B cell (primary cell): ENCODE measurements around the gene GPC4. TPM values are rescaled to one million over a fixed set of nuclear protein-coding genes. Genes with fewer than 3 reads are reported as not detected.

ENCODE experiments used
- ATAC-seq: fragments of 200-7000 bp; cut with Tn5 transposase; one replicate; pipeline ENCODE4 v1.10.0; 2021; ENCODE audit warnings: low read depth, mild to moderate bottlenecking, moderate number of reproducible peaks, moderate library complexity
- CTCF ChIA-PET: fragments of 350-600 bp; sonication (Branson Sonifier 250); formaldehyde crosslinking; loops from one replicate; lab custom pipeline; 2021; ENCODE audit warnings: antibody characterized with exemption, inconsistent platforms; lab: Charles Lee
- POLR2A ChIA-PET: fragments of 350-600 bp; sonication (Branson Sonifier 250); formaldehyde crosslinking; loops from one replicate; lab custom pipeline; 2021; ENCODE audit warnings: antibody characterized with exemption; lab: Charles Lee
- DNase-seq: peaks from one replicate; pipeline ENCODE4 v3.0.0; 2013
- H2AFZ ChIP-seq: 2 replicates; pipeline ENCODE4 v1.6.1; 2012; ENCODE audit warnings: mild to moderate bottlenecking, low read depth, low read length; ENCODE audit not compliant: insufficient read depth, poor library complexity, severe bottlenecking
- H3K27ac ChIP-seq, 2 donors: 1 replicate in 1 of 2; 2 replicates in 1 of 2; pipeline ENCODE4 v1.5.1; 2012 to 2013; ENCODE audit warnings: low read length in 2 of 2, mild to moderate bottlenecking in 2 of 2, moderate library complexity in 1 of 2
- H3K27me3 ChIP-seq, 4 experiments: fragments of 200-600 bp in 1 of 4; sonication (generic) in 1 of 4; replicated peaks in 1 of 4; 1 replicate in 2 of 4; 2 replicates in 2 of 4; pipeline versions ENCODE4 v1.6.1 to v1.7.0; 2013 to 2016; ENCODE audit warnings: low read length in 3 of 4, mild to moderate bottlenecking in 2 of 4, mixed read lengths in 1 of 4, moderate library complexity in 1 of 4; ENCODE audit not compliant: insufficient read depth in 4 of 4, control insufficient read depth in 3 of 4; ENCODE audit errors: control extremely low read depth in 1 of 4
- H3K36me3 ChIP-seq, 2 experiments: replicated peaks in 1 of 2; 1 replicate in 1 of 2; 2 replicates in 1 of 2; pipeline versions ENCODE4 v1.6.1 to v1.7.1; 2013; ENCODE audit warnings: low read length in 1 of 2; ENCODE audit not compliant: insufficient read depth in 2 of 2, control insufficient read depth in 1 of 2; ENCODE audit errors: control extremely low read depth in 1 of 2, extremely low read depth in 1 of 2
- H3K4me1 ChIP-seq, 2 donors: fragments of 200-600 bp in 1 of 2; sonication (generic) in 1 of 2; 1 replicate in 1 of 2; 2 replicates in 1 of 2; pipeline versions ENCODE4 v1.5.1 to v1.6.1; 2013 to 2017; ENCODE audit warnings: low read length in 2 of 2; ENCODE audit not compliant: control insufficient read depth in 2 of 2, insufficient read depth in 2 of 2
- H3K4me2 ChIP-seq: replicated peaks from 2 replicates; pipeline ENCODE3; 2012; ENCODE audit warnings: mild to moderate bottlenecking, low read depth, low read length; ENCODE audit not compliant: poor library complexity, severe bottlenecking
- H3K4me3 ChIP-seq, 5 experiments: fragments of 200-600 bp in 1 of 5; sonication (generic) in 1 of 5; 1 replicate in 3 of 5; 2 replicates in 2 of 5; pipeline versions ENCODE4 v1.5.1 to v1.7.0; 2011 to 2016; ENCODE audit warnings: low read length in 4 of 5, mild to moderate bottlenecking in 4 of 5, low read depth in 2 of 5, control low read depth in 1 of 5, moderate library complexity in 1 of 5; ENCODE audit not compliant: insufficient read depth in 1 of 5; ENCODE audit errors: control extremely low read depth in 1 of 5, extremely low read depth in 1 of 5
- H3K79me2 ChIP-seq: fragments of 200-600 bp; sonication (generic); one replicate; pipeline ENCODE4 v1.6.0; 2016; ENCODE audit warnings: low read length; ENCODE audit not compliant: control insufficient read depth, insufficient read depth
- H3K9ac ChIP-seq: fragments of 200-600 bp; sonication (generic); 2 replicates; pipeline ENCODE4 v1.6.1; 2017; ENCODE audit warnings: mild to moderate bottlenecking, low read length, moderate library complexity
- H3K9me3 ChIP-seq, 3 donors: one replicate each; pipeline versions ENCODE4 v1.6.1 to v1.7.1; 2013; ENCODE audit warnings: low read length in 2 of 3; ENCODE audit not compliant: control insufficient read depth in 2 of 3, insufficient read depth in 1 of 3; ENCODE audit errors: control extremely low read depth in 1 of 3
- H4K20me1 ChIP-seq: 2 replicates; pipeline ENCODE4 v1.6.0; 2012; ENCODE audit warnings: mild to moderate bottlenecking, low read length; ENCODE audit not compliant: insufficient read depth, control insufficient read depth, poor library complexity, severe bottlenecking
- H3K27ac Mint-ChIP-seq: one replicate; pipeline ENCODE4 v1.8.0; 2021; ENCODE audit warnings: mixed read lengths
- H3K27me3 Mint-ChIP-seq: one replicate; pipeline ENCODE4 v1.8.0; 2021; ENCODE audit warnings: mixed read lengths
- H3K4me1 Mint-ChIP-seq: one replicate; pipeline ENCODE4 v1.8.0; 2021; ENCODE audit warnings: mixed read lengths
- H3K4me3 Mint-ChIP-seq: one replicate; pipeline ENCODE4 v1.8.0; 2021; ENCODE audit warnings: mixed read lengths
- H3K9me3 Mint-ChIP-seq: one replicate; pipeline ENCODE4 v1.8.0; 2022; ENCODE audit warnings: mixed read lengths; ENCODE audit not compliant: insufficient read depth
- EZH2 ChIP-seq: IDR thresholded peaks from 2 replicates; pipeline ENCODE4 v1.6.1; 2012; ENCODE audit warnings: borderline replicate concordance, low read depth, mild to moderate bottlenecking, moderate library complexity, low read length; ENCODE audit not compliant: insufficient read depth, poor library complexity, severe bottlenecking
- WGBS: methylation state at CpG from one replicate; pipeline ENCODE4 v1.1.5; 2013; ENCODE audit warnings: missing lambda C conversion rate; ENCODE audit not compliant: insufficient coverage; 5-methylcytosine and 5-hydroxymethylcytosine counted together
- intact Hi-C: fragments of 100-400 bp; cut with micrococcal nuclease; formaldehyde crosslinking; loops from one replicate; pipeline ENCODE4 v1.10.0; 2022
- polyA plus RNA-seq: library from polyadenylated mRNA; depleted of rRNA; stranded (reverse); fragments of >200 nt; gene quantifications from 2 replicates; pipeline ENCODE4 v1.2.3, GENCODE V29; 2012
- total RNA-seq, 2 donors: library from RNA; stranded (reverse); fragments of 120-200 nt in 1 of 2; gene quantifications; 1 replicate in 1 of 2; 2 replicates in 1 of 2; pipeline versions ENCODE4 v1.2.3 to v1.2.4, GENCODE V29; 2013 to 2022
- TF ChIP-seq, protein P1 (sequence below): fragments of 200-600 bp; IDR thresholded peaks from one replicate; pipeline ENCODE4 v1.8.0; 2022; ENCODE audit warnings: antibody characterized with exemption, mild to moderate bottlenecking

Gene GPC4
- total and polyA plus RNA-seq, 2 donors (not counting 1 experiment from before 2014, with no cell fraction given) = 0.30 to 0.47 TPM

DNA sequence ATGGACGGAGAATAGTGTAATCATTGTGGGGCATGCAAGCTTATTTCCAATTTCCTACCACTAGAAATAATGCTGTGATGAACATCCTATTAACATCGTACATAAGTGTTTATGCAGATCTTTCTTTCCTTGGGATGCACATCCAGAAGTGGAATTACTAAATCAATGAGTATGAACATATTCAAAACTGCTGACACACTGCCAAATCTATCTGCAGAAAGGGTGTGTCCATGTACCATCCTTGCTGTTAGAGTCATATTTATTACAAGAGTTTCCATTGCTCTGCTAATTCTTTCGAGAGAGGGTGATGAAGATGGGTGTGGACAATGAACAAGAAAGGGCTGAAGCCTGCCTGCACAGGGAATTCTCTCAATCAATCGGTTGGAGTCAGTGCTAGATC, 82.6 kb downstream of the GPC4 start:
- ATAC-seq (no peak), DNase-seq (no peak)
- POLR2A ChIA-PET = no interaction called here
- Mint-ChIP-seq H3K4me3 (no peak overlapping the region), H3K4me1 (no peaks in the 10 kb centered on the region), H3K9me3 (no peaks in the 10 kb centered on the region), H3K27me3 (no peaks in the 10 kb centered on the region), H3K27ac (no peak overlapping the region)
- no peak overlapping the region for H3K4me2 ChIP-seq
- no peaks in the 10 kb centered on the region for H3K79me2 ChIP-seq
- CTCF ChIA-PET = no interaction called here
- TF ChIP-seq, protein P1, sequence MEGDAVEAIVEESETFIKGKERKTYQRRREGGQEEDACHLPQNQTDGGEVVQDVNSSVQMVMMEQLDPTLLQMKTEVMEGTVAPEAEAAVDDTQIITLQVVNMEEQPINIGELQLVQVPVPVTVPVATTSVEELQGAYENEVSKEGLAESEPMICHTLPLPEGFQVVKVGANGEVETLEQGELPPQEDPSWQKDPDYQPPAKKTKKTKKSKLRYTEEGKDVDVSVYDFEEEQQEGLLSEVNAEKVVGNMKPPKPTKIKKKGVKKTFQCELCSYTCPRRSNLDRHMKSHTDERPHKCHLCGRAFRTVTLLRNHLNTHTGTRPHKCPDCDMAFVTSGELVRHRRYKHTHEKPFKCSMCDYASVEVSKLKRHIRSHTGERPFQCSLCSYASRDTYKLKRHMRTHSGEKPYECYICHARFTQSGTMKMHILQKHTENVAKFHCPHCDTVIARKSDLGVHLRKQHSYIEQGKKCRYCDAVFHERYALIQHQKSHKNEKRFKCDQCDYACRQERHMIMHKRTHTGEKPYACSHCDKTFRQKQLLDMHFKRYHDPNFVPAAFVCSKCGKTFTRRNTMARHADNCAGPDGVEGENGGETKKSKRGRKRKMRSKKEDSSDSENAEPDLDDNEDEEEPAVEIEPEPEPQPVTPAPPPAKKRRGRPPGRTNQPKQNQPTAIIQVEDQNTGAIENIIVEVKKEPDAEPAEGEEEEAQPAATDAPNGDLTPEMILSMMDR = no peak
- TF ChIP-seq EZH2 = no peak
- no peaks in the 10 kb centered on the region for H3K4me1 ChIP-seq
- intact Hi-C loops = no loop called here
- H3K9ac ChIP-seq = no peak overlapping the region
- H4K20me1 ChIP-seq = no peaks in the 10 kb centered on the region
- H3K27me3 ChIP-seq = peaks cover 0 to 4% (median 0%) of the 10 kb centered on the region in 4 experiments
- H3K36me3 ChIP-seq = no peaks in the 10 kb centered on the region
- H3K4me3 ChIP-seq = no peak overlapping the region
- no peaks in the 10 kb centered on the region for H3K9me3 ChIP-seq
- WGBS = no CpG with 5 or more reads among the region's 4 CpGs
- no peak overlapping the region for H2AFZ ChIP-seq
- H3K27ac ChIP-seq = no peak overlapping the region

DNA sequence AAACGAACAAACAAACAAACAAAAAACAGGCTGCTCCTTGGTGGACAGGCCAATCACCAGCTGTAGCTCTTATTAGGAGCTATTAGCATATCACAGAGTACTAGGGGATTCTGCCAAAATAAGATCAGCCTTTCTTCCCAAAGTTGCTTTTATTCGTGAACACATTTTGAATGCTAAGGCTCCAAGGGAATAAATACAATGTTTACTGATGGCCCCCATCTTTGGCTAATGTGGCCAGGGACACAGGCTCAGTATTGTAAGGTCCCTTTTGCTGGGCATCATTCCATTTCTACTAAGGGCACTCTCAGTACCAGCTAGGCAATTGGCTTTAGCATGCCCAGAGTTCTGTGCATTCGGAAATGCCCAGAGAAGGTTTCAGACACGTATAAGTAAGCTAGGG, 84.3 kb downstream of the GPC4 start:
- Histone ChIP-seq H3K27ac (no peak overlapping the region), H3K4me3 (no peak overlapping the region), H3K27me3 (peaks cover 0 to 4% (median 0%) of the 10 kb centered on the region in 4 experiments), H3K4me2 (no peak overlapping the region), H3K36me3 (no peaks in the 10 kb centered on the region), H3K4me1 (no peaks in the 10 kb centered on the region), H3K79me2 (no peaks in the 10 kb centered on the region), H2AFZ (no peak overlapping the region), H3K9ac (no peak overlapping the region), H4K20me1 (no peaks in the 10 kb centered on the region), H3K9me3 (no peaks in the 10 kb centered on the region)
- ChIA-PET CTCF (no interaction called here), POLR2A (no interaction called here)
- H3K27me3 Mint-ChIP-seq = no peaks in the 10 kb centered on the region
- no peak for ATAC-seq
- no peak overlapping the region for H3K4me3 Mint-ChIP-seq
- no peaks in the 10 kb centered on the region for H3K4me1 Mint-ChIP-seq
- intact Hi-C loops = no loop called here
- DNase-seq = no peak
- no CpG with 5 or more reads among the region's 4 CpGs for WGBS
- TF ChIP-seq, protein P1 = no peak
- TF ChIP-seq EZH2 = no peak
- no peaks in the 10 kb centered on the region for H3K9me3 Mint-ChIP-seq
- no peak overlapping the region for H3K27ac Mint-ChIP-seq
